Activated CD4-positive, CD25-positive, alpha-beta regulatory T cell treated with anti-CD3 and anti-CD28 coated beads, Interleukin-2, amount 50 U/mL, for 24 hours (primary cell): Measurements from ENCODE around the gene CAPZA2.
"Not testable (repeated sequence)": the region's sequence is repeated elsewhere in the genome, so short reads cannot be mapped to it uniquely, and the experiment has no call there.

Source experiments
- ATAC-seq, 2 donors: fragments of 150-1000 bp; cut with Tn5 transposase; one replicate each; pipeline ENCODE4 v1.10.0; 2021; ENCODE audit warnings: mild to moderate bottlenecking in 1 of 2, moderate library complexity in 1 of 2

CAPZA2 gene

GRCh38 chr7:116862234-116862950 is at the start of gene CAPZA2:
CAPZA2 (plus strand) TSS chr7:116862587; CDS start chr7:116862612, 25 bp downstream.
- ATAC-seq = peak; percentile 93 to 94

GRCh38 chr7:116812860-116813259 is 49.5 kb upstream of the CAPZA2 start:
- ATAC-seq = no peak

DNA sequence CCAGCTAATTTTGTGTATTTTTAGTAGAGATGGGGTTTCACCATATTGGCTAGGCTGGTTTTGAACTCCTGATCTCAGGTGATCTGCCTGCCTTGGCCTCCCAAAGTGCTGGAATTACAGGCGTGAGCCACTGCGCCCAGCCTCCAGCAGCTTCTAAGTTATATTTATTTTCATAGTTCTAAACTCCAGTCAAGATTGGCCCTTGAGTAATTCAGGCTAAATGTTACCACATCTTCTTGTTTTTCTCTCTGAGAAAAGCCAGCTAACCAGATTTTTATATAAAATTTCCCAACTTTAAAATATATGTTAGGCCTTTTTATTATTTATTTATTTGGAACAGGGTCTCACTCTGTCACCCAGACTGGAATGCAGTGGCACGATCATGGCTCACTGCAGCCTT is 49.0 kb upstream of the CAPZA2 start:
- not testable (repeated sequence) for ATAC-seq

GRCh38 chr7:116815041-116815440 is 47.3 kb upstream of the CAPZA2 start:
- no peak for ATAC-seq

GRCh38 chr7:116820149-116820548 is 42.2 kb upstream of the CAPZA2 start:
- no peak for ATAC-seq

DNA sequence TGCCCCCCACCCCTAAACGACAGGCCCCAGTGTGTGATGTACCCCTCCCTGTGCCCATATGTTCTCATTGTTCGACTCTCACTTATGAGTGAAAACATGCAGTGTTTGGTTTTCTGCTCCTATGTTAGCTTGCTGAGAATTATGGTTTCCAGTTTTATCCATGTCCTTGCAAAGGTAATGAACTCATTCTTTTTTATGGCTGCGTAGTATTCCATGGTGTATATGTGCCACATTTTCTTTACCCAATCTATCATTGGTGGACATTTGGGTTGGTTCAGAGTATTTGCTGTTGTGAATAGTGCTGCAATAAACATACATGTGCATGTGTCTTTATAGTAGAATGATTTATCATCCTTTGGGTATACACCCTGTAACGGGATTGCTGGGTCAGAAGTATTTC is 40.7 kb upstream of the CAPZA2 start:
- ATAC-seq = not testable (repeated sequence)

GRCh38 chr7:116824449-116824848 is 37.9 kb upstream of the CAPZA2 start:
- ATAC-seq = no peak

GRCh38 chr7:116828281-116828680 is 34.1 kb upstream of the CAPZA2 start:
- ATAC-seq = no peak

DNA sequence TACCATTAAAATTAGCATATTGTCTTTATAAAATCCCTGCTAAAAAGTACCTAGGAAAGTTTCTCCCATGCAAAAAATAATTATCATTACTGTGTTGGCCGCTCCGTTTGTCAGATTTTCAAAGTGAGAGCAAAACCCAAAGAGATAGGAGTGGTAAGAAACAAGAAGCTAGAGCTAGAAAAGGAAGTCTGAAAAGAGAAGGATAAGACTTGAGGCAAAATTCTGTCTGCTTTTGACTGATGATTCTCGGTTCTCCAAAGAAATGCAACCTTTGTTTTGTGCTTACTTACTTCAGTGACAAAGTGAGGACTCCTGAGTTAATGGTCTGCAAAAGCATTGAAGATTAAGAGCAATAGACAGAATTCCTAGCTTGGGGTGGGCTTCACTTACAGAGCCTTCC is 33.3 kb upstream of the CAPZA2 start:
- no peak for ATAC-seq

DNA sequence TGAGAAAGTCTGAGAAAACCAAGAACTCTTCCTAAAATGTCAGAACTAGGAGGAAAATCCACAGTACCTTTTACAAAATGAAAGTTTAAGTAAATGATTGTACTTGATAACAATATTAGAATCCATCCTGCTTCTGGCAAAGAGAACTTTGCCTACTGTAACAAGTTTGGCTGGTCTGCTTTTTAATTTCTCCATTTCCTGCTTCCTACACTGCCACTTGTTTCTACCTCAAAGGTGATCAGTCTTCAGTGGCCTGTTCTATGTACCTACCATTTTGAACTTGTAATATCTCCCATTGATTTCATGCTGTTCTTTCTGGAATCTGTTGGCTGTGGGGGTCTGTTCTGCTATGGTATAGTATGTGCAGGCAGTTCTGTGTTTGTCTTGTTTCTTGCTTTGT is 32.9 kb upstream of the CAPZA2 start:
- no peak for ATAC-seq

- no peak for ATAC-seq
These were observed 29.7 kb upstream of the CAPZA2 start for GRCh38 chr7:116832692-116833091.

GRCh38 chr7:116834815-116835504 is 27.4 kb upstream of the CAPZA2 start:
- peak in 1 of 2 donors; percentile 21 for ATAC-seq

DNA sequence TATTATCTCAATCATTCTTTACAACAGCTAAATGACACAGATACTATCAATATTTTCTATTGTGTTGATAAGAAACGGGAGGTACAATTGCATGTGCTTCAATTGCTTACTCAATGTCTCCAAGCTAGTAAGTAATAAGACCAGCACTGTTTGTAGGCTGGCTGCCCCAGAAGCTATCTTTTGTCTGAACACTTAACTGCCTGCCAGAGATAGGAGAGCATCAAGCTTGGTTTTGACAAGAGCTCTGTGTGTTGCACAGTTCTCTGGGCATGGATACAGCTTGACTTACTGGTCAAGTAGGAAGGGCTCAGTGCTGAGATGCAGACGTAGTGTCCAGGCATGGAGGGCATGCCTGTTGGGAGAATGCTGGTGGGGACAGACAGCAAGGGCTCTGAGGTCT is 26.3 kb upstream of the CAPZA2 start:
- ATAC-seq = no peak

DNA sequence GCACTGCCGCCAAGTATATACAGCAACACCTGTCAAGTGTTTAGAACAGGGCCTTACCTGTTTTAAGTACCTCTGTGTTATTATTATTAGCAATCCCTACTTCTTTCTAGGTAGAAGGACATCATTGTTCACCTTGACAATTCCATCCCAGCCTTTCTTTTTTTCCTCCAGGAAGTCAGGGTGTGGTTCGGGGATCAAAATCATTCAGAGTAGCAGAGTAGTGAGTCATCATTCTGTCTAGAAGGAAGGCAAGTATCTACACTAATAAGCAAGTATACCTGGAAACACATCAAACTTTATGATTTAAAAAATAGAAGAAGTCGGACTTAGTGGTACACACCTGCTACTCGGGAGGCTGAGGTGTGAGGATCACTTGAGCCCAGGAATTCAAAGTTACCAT is 25.5 kb upstream of the CAPZA2 start:
- ATAC-seq = no peak

DNA sequence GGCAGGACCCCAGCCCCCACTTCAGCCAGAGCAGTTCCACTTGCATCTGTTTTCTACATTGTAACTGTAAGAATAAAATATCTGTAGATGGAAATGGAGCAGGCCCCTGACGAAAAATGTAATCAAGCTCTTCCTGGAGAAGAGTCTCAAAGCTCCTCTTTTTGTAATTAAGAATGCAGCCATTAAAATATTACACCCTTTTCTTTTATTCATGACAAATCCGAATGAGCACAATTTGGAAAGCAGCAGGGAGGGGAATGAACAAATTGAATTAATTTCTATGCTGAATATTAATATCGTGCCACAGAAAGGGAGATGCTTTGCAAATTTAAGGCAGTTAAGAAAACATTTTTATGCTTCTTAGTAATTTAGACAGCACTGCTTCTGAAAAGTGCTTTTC is 24.8 kb upstream of the CAPZA2 start:
- ATAC-seq = no peak

- no peak for ATAC-seq
These were observed 22.1 kb upstream of the CAPZA2 start for GRCh38 chr7:116840256-116840655.

DNA sequence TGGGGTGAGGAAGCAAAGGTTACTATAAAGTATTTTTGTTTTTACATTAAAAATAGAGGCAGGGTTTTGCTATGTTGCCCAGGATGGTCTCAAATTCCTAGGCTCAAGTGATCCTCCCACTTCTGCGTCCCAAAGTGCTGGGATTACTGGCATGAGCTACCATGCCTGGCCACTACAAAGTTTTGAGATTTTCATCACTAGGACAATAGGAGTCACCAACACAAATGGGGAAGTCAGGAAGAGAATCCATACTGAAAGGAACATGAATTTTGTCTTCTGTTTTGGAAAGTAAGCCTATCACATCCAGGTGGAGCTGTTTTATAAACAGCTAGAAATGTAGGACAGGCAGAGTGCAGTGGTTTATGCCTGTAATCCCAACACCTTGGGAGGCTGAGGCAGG is 20.0 kb upstream of the CAPZA2 start:
- no peak for ATAC-seq

GRCh38 chr7:116843378-116843777 is 19.0 kb upstream of the CAPZA2 start:
- ATAC-seq = no peak

DNA sequence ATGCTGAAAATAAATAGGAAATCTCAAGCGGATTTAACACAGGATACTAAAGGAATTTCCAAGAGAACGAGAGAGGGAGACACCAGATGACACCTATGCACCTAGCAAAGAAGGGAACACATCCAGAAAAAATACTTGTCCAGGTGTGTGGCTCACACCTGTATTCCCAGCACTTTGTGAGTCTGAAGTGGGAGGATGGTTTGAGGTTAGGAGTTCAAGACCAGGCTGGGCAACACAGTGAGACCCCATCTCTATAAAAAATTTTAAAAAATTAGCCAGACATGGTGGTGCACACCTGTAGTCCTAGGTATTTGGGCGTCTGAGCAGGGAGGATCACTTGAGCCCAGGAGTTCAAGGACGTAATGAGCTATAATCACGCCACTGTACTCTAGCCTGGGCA is 11.2 kb upstream of the CAPZA2 start:
- ATAC-seq = no peak

DNA sequence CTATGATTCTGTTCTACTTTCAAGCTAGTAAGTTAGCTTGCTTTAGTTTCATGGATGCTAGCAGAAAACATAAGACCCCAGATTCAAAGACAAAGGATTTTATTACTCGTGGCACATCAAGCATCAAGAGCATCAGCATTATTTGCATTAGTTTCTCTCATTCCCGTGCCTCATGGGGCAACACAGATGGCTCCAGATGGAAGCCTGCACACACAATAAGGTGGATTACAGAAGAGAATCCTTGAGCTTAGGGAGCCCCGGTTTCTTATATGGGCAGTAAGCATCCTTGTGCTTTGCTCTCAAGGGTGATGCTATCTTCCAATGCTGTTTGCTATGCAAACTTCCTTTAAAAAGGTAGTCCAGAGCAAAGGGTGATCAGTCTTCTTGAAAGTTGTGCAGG is 10.7 kb upstream of the CAPZA2 start:
- no peak for ATAC-seq

DNA sequence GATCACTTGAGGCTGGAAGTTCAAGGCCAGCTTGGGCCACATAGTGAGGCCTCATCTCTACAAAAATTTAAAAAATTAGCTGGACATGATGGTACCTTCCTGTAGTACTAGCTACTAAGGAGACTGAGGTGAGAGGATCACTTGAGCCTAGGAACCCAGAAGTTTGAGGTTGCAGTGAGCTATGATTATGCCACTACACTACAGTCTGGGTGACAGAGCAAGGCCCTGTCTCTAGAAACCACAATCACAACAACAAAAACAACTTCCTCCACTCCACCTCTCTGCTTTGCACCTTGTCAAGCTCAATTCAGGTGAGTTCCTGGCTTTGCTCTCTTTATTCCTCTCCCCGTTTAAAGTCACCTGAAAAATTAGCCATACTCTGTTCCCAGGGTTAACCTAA is 8.3 kb upstream of the CAPZA2 start:
- ATAC-seq = no peak

GRCh38 chr7:116857052-116857451 is 5.3 kb upstream of the CAPZA2 start:
- no peak for ATAC-seq

DNA sequence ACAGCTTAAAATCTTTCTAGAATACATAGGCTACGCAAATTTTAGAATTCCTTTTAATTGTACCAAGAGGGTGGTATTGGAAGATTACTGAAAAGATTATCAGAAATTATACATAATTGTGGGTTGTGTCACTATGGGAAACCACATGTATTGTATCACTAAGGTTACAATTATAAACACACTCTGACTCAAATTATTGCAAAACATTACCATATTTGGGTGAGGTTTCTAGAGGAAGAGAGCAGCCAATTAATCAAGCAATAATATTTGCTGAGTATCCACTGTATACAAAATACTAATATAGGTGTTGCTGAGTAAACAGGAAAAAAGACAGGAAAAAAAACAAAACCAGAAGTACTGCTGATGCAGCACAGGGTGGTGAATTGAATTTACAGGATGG is 3.1 kb upstream of the CAPZA2 start:
- ATAC-seq = no peak

GRCh38 chr7:116861717-116862116 is 670 bp upstream of the CAPZA2 start:
- no peak for ATAC-seq
